GM12865 (cell line): ENCODE results near the gene GNG11.

Experiments used
- DNase-seq: peaks from one replicate; pipeline ENCODE4 v3.0.0; 2010; ENCODE audit warnings: low read depth
- H3K4me3 ChIP-seq: 2 replicates; pipeline ENCODE4 v1.5.1; 2011; ENCODE audit warnings: mild to moderate bottlenecking, low read depth, low read length, control low read depth
- TF ChIP-seq, protein P1 (sequence below): IDR thresholded peaks from 2 replicates; pipeline ENCODE4 v1.5.1; 2011; ENCODE audit warnings: low read length, control low read depth, low read depth, inconsistent platforms; ENCODE audit not compliant: insufficient read depth; ENCODE audit errors: missing control alignments

Gene GNG11

GRCh38 chr7:93977211-93977950 is 55.8 kb downstream of the GNG11 start:
- no peak overlapping the region for H3K4me3 ChIP-seq
- TF ChIP-seq, protein P1, sequence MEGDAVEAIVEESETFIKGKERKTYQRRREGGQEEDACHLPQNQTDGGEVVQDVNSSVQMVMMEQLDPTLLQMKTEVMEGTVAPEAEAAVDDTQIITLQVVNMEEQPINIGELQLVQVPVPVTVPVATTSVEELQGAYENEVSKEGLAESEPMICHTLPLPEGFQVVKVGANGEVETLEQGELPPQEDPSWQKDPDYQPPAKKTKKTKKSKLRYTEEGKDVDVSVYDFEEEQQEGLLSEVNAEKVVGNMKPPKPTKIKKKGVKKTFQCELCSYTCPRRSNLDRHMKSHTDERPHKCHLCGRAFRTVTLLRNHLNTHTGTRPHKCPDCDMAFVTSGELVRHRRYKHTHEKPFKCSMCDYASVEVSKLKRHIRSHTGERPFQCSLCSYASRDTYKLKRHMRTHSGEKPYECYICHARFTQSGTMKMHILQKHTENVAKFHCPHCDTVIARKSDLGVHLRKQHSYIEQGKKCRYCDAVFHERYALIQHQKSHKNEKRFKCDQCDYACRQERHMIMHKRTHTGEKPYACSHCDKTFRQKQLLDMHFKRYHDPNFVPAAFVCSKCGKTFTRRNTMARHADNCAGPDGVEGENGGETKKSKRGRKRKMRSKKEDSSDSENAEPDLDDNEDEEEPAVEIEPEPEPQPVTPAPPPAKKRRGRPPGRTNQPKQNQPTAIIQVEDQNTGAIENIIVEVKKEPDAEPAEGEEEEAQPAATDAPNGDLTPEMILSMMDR: no peak
- DNase-seq: no peak
